ENCODE data around the gene CWC15. TPM values are rescaled to one million over a fixed set of nuclear protein-coding genes. Genes with fewer than 3 reads are reported as not detected.
"Not testable (repeated sequence)": the region's sequence is repeated elsewhere in the genome, so short reads cannot be mapped to it uniquely, and the experiment has no call there.

The CWC15 gene
- total RNA-seq (2012; rRNA removed) = 39.5 and 44.4 TPM in 2 replicates

DNA sequence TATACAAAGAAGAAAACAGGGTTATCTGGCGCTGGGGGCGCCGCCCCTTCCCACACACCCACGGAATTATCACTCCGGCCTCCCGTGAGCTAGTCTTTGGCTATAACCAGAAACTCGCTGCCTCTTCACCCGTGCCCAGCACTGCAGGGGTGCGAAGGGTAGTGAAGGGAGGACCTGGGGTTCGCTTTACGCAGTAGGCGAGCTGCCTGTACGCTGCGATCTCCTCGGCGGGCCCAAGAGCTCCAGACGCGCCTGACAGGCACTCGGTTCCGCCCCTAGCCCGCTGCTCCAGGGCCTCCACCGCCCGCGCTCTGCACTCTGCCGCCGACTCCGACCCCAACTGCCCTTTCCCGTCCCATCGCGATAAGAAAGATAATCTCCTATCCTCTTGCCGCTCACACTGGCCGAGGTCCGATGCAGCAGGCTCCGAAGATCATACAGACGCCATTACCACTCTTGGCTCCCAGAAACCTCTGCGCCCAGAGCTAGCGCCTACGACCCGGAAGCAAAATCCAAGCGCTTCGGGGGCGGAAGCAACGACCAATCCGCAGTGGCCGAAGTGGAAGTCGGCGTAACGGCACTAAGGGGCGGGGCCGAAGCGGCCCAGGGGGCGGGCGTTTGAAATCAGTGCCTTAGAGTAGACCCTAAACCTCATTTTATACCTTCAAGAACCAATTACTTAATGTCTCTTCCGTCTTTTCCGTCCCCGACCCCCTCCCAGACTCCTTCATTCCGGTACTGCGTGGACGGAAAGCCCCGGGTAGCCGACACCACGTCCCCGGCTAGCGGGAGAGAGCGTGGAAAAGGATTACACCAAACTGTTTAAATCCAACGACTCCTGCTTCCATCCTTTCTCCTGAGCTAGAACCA lies at the start of gene CWC15, which contains the start of gene KDM4D:
Gene CWC15 (minus strand): TSS at position 458 of the 870 bp plus-strand sequence. CDS start 1,371 bp downstream, outside the sequence.
Gene KDM4D (plus strand): TSS at position 611 of the 870 bp plus-strand sequence. CDS start 23,664 bp downstream, outside the sequence.
- H3K4me2 ChIP-seq (ENCODE audit: low read length) = peak within 1 kb of the TSS; percentile 86
- no peaks in the 10 kb centered on the region for H3K27me3 ChIP-seq (ENCODE audit: control insufficient read depth, insufficient read depth, low read length)
- H3K4me3 ChIP-seq (ENCODE audit: low read length) = peak within 1 kb of the TSS; percentile 90
- peaks cover 35% of the 10 kb centered on the region for H3K36me3 ChIP-seq (ENCODE audit: insufficient read depth, low read length)
- peak within 1 kb of the TSS; percentile 90 for H3K9ac ChIP-seq (ENCODE audit: low read depth, low read length)
- no peaks in the 10 kb centered on the region for H3K9me3 ChIP-seq (replicated peaks; ENCODE audit: low read length)
- peaks cover 10% of the 10 kb centered on the region for H3K4me1 ChIP-seq (ENCODE audit: control insufficient read depth, insufficient read depth, low read length)

GRCh38 chr11:95021468-95021867 lies 48.1 kb upstream of the CWC15 start:
- H3K36me3 ChIP-seq (ENCODE audit: insufficient read depth, low read length); H3K4me3 ChIP-seq (ENCODE audit: low read length); H3K4me2 ChIP-seq (ENCODE audit: low read length); H3K27me3 ChIP-seq (ENCODE audit: control insufficient read depth, insufficient read depth, low read length); H3K9me3 ChIP-seq (replicated peaks; ENCODE audit: low read length); H3K4me1 ChIP-seq (ENCODE audit: control insufficient read depth, insufficient read depth, low read length); H3K9ac ChIP-seq (ENCODE audit: low read depth, low read length): not testable (repeated sequence)

DNA sequence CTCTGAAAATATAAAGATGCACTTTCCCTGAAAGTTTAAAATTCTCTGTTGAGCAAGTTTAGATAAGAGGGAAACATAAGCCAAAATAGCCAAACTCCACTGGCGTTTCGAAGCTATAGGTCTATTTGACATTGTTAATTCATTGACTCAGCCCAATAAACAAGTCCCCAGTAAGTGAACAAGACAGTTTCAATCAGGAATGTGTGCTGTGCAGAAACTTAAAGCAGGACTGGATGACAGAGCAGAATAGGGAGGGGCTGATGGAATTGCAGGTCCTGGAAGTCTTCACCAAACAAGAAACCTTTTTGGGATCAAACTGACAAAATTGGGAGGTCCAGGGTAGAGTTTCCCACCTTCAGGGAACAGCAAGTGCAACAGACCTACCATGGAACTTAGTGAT lies 42.8 kb upstream of the CWC15 start:
- Histone ChIP-seq H3K36me3 (ENCODE audit: insufficient read depth, low read length) (no peaks in the 10 kb centered on the region), H3K9me3 (replicated peaks; ENCODE audit: low read length) (no peaks in the 10 kb centered on the region), H3K27me3 (ENCODE audit: control insufficient read depth, insufficient read depth, low read length) (peaks cover 18% of the 10 kb centered on the region), H3K4me3 (ENCODE audit: low read length) (no peak overlapping the region), H3K4me2 (ENCODE audit: low read length) (no peak overlapping the region), H3K4me1 (ENCODE audit: control insufficient read depth, insufficient read depth, low read length) (no peaks in the 10 kb centered on the region), H3K9ac (ENCODE audit: low read depth, low read length) (no peak overlapping the region)

- H3K27me3 ChIP-seq (ENCODE audit: control insufficient read depth, insufficient read depth, low read length) = peaks cover 30% of the 10 kb centered on the region
- H3K9ac ChIP-seq (ENCODE audit: low read depth, low read length) = no peak overlapping the region
- no peaks in the 10 kb centered on the region for H3K9me3 ChIP-seq (replicated peaks; ENCODE audit: low read length)
- no peak overlapping the region for H3K4me2 ChIP-seq (ENCODE audit: low read length)
- no peaks in the 10 kb centered on the region for H3K4me1 ChIP-seq (ENCODE audit: control insufficient read depth, insufficient read depth, low read length)
- no peak overlapping the region for H3K4me3 ChIP-seq (ENCODE audit: low read length)
- no peaks in the 10 kb centered on the region for H3K36me3 ChIP-seq (ENCODE audit: insufficient read depth, low read length)
These were observed 40.9 kb upstream of the CWC15 start for GRCh38 chr11:95014184-95014821.

DNA sequence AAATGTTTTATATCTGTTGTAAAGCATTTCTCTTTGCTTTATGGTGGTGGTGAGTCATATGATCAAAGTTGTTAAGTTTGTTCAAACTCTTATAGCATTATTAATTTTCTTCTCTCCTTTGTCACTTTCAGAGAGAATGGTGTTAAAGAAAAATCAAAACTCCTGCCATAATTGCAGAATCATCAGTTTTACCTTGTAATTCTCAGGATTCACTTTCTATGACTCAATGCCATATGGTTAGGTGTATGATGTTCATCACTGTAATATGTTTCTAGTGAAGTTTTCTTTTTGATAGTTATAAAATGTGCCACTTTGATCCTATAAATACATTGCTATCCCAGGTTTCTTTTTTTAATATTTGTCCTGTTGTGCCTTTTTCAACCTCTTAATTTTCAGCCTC lies 38.0 kb upstream of the CWC15 start:
- Histone ChIP-seq H3K4me3 (ENCODE audit: low read length) (no peak overlapping the region), H3K36me3 (ENCODE audit: insufficient read depth, low read length) (no peaks in the 10 kb centered on the region), H3K9me3 (replicated peaks; ENCODE audit: low read length) (no peaks in the 10 kb centered on the region), H3K4me2 (ENCODE audit: low read length) (no peak overlapping the region), H3K27me3 (ENCODE audit: control insufficient read depth, insufficient read depth, low read length) (peaks cover 36% of the 10 kb centered on the region), H3K9ac (ENCODE audit: low read depth, low read length) (no peak overlapping the region), H3K4me1 (ENCODE audit: control insufficient read depth, insufficient read depth, low read length) (no peaks in the 10 kb centered on the region)

DNA sequence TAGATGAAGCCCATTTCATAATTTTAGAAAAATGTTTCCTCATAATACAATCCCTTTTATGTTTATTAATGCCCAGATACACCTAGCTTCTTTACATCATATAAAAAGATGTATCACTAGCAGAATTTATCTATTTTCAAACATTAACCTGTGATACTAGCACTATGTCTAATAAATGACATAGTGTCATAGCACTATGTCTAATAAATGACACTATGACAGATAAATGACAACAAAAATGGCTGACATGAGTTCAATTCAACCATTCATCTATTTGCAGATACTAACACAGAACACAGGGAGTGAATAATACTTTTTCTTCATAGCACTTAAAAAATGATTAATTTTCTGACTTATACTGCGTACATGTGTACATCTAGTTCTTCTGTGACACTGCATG lies 32.3 kb upstream of the CWC15 start:
- H3K9me3 ChIP-seq (replicated peaks; ENCODE audit: low read length) = no peaks in the 10 kb centered on the region
- no peak overlapping the region for H3K9ac ChIP-seq (ENCODE audit: low read depth, low read length)
- no peaks in the 10 kb centered on the region for H3K4me1 ChIP-seq (ENCODE audit: control insufficient read depth, insufficient read depth, low read length)
- no peaks in the 10 kb centered on the region for H3K36me3 ChIP-seq (ENCODE audit: insufficient read depth, low read length)
- H3K4me2 ChIP-seq (ENCODE audit: low read length) = no peak overlapping the region
- no peak overlapping the region for H3K4me3 ChIP-seq (ENCODE audit: low read length)
- peaks cover 28% of the 10 kb centered on the region for H3K27me3 ChIP-seq (ENCODE audit: control insufficient read depth, insufficient read depth, low read length)

DNA sequence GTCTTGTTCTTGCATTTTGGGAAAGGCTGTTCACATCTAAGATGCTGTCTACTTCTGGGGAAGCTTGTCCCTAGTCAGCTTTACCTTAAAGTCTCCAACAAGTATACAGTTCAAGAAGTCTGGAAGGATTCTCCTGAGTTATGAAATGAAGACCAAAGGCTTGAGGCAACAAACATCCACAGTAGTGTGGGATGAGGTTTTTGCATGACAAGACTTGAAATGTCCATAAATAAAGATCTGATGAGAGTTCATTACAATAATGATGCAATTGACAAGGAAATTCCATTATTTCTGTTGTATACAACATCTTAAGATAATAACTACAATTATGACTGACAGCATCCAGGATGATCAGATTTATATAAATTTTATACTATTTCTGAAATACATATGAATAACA lies 30.4 kb upstream of the CWC15 start:
- no peaks in the 10 kb centered on the region for H3K36me3 ChIP-seq (ENCODE audit: insufficient read depth, low read length)
- H3K27me3 ChIP-seq (ENCODE audit: control insufficient read depth, insufficient read depth, low read length) = peaks cover 18% of the 10 kb centered on the region
- H3K9me3 ChIP-seq (replicated peaks; ENCODE audit: low read length) = no peaks in the 10 kb centered on the region
- no peak overlapping the region for H3K9ac ChIP-seq (ENCODE audit: low read depth, low read length)
- H3K4me3 ChIP-seq (ENCODE audit: low read length) = no peak overlapping the region
- H3K4me2 ChIP-seq (ENCODE audit: low read length) = no peak overlapping the region
- H3K4me1 ChIP-seq (ENCODE audit: control insufficient read depth, insufficient read depth, low read length) = no peaks in the 10 kb centered on the region

GRCh38 chr11:94998285-94998684 lies 24.9 kb upstream of the CWC15 start:
- no peaks in the 10 kb centered on the region for H3K27me3 ChIP-seq (ENCODE audit: control insufficient read depth, insufficient read depth, low read length)
- no peaks in the 10 kb centered on the region for H3K36me3 ChIP-seq (ENCODE audit: insufficient read depth, low read length)
- no peak overlapping the region for H3K9ac ChIP-seq (ENCODE audit: low read depth, low read length)
- H3K4me1 ChIP-seq (ENCODE audit: control insufficient read depth, insufficient read depth, low read length) = no peaks in the 10 kb centered on the region
- H3K4me2 ChIP-seq (ENCODE audit: low read length) = no peak overlapping the region
- H3K4me3 ChIP-seq (ENCODE audit: low read length) = no peak overlapping the region
- H3K9me3 ChIP-seq (replicated peaks; ENCODE audit: low read length) = no peaks in the 10 kb centered on the region

GRCh38 chr11:94997437-94997836 lies 24.1 kb upstream of the CWC15 start:
- H3K4me3 ChIP-seq (ENCODE audit: low read length) = no peak overlapping the region
- H3K4me1 ChIP-seq (ENCODE audit: control insufficient read depth, insufficient read depth, low read length) = no peaks in the 10 kb centered on the region
- no peaks in the 10 kb centered on the region for H3K27me3 ChIP-seq (ENCODE audit: control insufficient read depth, insufficient read depth, low read length)
- no peaks in the 10 kb centered on the region for H3K9me3 ChIP-seq (replicated peaks; ENCODE audit: low read length)
- no peak overlapping the region for H3K4me2 ChIP-seq (ENCODE audit: low read length)
- no peak overlapping the region for H3K9ac ChIP-seq (ENCODE audit: low read depth, low read length)
- no peaks in the 10 kb centered on the region for H3K36me3 ChIP-seq (ENCODE audit: insufficient read depth, low read length)

DNA sequence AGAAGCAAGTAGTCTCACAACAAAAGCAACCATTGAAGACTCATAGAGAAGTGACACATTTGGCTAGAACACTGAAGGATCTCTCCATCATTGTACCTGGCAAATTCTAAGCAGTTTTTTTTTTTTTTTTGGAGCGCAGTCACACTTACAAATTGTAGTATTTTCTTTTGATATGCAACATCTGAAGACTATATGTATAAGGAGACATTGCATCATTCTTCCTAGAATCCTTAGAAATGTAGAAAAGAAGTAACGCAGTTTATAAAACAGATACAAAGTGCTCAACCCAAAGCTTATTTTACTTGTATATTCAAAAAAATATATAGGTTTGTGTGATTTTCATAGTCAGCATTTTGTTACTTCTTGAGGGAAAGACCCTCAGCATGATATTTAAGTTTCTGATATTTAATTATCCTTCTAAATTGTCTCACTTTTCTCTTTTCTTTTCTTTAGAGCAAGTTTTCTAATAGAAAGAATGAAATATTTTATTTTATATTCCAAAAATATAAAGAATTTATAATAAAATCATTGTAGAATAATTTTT lies 20.1 kb upstream of the CWC15 start:
- no peaks in the 10 kb centered on the region for H3K9me3 ChIP-seq (replicated peaks; ENCODE audit: low read length)
- H3K36me3 ChIP-seq (ENCODE audit: insufficient read depth, low read length) = no peaks in the 10 kb centered on the region
- H3K4me3 ChIP-seq (ENCODE audit: low read length) = no peak overlapping the region
- no peaks in the 10 kb centered on the region for H3K4me1 ChIP-seq (ENCODE audit: control insufficient read depth, insufficient read depth, low read length)
- H3K27me3 ChIP-seq (ENCODE audit: control insufficient read depth, insufficient read depth, low read length) = peaks cover 4% of the 10 kb centered on the region
- no peak overlapping the region for H3K4me2 ChIP-seq (ENCODE audit: low read length)
- H3K9ac ChIP-seq (ENCODE audit: low read depth, low read length) = no peak overlapping the region

GRCh38 chr11:94988748-94989147 lies 15.4 kb upstream of the CWC15 start:
- no peaks in the 10 kb centered on the region for H3K9me3 ChIP-seq (replicated peaks; ENCODE audit: low read length)
- H3K36me3 ChIP-seq (ENCODE audit: insufficient read depth, low read length) = no peaks in the 10 kb centered on the region
- H3K4me3 ChIP-seq (ENCODE audit: low read length) = no peak overlapping the region
- H3K9ac ChIP-seq (ENCODE audit: low read depth, low read length) = no peak overlapping the region
- peaks cover 9% of the 10 kb centered on the region for H3K27me3 ChIP-seq (ENCODE audit: control insufficient read depth, insufficient read depth, low read length)
- H3K4me2 ChIP-seq (ENCODE audit: low read length) = no peak overlapping the region
- H3K4me1 ChIP-seq (ENCODE audit: control insufficient read depth, insufficient read depth, low read length) = no peaks in the 10 kb centered on the region

Measured in skeletal muscle satellite cell (primary cell).